Cerebellar cortex (tissue), 1 donor: ENCODE results near the gene BHLHE23.
"Not testable (repeated sequence)": the region's sequence is repeated elsewhere in the genome, so short reads cannot be mapped to it uniquely, and the experiment has no call there.

Experiments
- DNase-seq: peaks from one replicate; pipeline ENCODE4 v3.0.0-alpha.2; 2015; ENCODE audit warnings: low spot score

Gene BHLHE23

DNA sequence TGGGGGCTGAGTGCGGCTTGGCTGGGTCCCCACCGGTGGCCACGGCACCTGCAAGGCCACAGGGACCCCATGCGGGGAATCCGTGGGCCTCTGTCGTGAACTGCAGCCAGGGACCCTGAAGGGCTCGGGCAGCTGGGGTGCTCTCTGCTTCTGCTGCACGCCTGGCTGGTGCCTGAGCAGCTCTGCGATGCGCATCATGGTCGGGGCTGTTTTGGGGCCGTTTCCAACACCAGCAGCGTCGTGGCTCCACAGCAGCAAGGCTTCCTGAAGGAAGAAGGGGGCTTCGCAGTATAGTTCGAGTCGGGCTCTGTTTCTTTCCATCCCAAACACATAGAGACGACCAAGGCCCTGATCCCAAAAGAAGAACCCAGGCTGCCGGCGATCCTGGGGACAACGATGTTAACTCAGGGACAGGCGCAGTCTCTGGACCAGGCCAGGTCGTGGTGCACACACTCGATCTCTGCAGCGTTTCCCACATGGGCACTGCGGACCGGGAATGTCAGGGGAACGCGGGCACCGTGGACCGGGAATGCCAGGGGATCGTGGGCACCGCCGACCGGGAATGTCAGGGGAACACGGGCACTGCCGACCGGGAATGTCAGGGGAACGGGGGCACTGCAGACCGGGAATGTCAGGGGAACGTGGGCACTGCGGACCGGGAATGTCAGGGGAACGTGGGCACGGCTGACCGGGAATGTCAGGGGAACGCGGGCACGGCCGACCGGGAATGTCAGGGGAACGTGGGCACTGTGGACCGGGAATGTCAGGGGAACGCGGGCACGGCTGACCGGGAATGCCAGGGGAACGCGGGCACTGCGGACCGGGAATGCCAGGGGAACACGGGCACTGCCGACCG lies 36.8 kb upstream of the BHLHE23 start:
- DNase-seq: no peak

DNA sequence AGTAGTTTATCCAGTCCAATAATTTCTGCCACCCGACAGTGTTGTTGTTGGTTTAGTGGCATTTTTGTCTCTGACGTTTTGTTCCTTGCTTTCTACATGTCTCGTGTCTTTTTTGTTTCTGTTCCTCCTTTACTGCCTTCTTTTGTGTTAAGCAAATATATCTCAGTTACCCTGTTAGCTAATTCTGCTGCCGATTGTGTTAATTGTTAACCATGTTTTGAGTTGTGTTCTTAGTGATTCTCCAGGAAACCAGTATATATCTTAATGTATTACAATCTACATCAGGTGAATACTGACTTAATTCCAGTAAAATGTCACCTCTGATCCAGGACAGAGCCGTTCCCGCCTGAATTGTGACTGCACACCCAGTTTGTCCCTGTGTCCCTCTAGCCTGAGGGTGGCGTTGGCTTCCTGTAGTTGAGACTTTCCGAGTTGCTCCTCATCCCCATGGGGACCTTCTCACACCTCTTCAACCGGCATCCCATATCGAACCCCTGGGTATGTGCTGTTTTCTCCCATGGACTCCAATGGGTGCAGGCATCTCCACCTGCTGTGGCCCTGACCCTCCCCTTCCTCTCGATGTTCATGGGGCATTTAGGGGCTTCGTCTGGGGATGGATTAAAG lies 35.8 kb upstream of the BHLHE23 start:
- no peak for DNase-seq

DNA sequence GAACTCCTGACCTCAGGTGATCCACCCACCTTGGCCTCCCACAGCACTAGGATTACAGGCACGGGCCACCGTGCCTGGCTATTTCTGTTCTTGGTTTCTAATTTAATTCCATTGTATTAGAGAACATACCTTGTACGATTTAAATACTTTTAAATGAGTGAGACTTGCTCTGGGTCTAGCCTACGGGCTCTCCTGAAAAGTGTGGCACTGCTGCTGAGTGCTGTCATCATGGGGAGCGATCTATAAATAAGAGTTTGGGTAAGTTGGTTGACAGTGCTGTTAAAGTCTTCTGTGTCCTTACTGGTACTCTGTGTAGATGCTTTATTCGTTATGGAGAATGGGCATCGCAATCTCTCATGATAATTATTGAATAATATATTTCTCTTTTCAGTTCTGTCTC lies 35.0 kb upstream of the BHLHE23 start:
- DNase-seq: no peak

DNA sequence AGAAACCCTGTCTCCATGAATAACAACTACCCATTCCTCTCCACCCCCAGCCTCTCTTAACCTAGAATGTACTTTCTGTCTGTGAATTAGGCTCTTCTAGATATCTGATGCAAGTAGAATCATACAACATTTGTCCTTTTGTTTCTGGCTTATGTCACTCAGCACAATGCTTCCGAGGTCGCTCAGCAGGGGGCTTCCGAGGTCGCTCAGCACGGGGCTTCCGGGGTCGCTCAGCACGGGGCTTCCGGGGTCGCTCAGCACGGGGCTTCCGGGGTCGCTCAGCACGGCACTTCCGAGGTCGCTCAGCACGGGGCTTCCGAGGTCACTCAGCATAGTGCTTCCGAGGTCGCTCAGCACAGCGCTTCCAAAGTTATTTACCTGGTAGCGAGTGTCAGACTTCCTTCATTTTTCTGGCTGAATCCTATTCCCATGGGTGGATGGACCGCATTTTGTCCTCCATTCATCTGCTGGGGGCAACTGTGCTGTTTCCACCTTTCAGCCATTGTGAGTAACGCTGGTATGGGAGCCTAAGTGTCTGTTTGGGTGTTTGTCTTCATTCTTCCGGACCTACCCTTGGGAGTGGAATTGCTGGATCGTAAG lies 31.0 kb upstream of the BHLHE23 start:
- no peak for DNase-seq

DNA sequence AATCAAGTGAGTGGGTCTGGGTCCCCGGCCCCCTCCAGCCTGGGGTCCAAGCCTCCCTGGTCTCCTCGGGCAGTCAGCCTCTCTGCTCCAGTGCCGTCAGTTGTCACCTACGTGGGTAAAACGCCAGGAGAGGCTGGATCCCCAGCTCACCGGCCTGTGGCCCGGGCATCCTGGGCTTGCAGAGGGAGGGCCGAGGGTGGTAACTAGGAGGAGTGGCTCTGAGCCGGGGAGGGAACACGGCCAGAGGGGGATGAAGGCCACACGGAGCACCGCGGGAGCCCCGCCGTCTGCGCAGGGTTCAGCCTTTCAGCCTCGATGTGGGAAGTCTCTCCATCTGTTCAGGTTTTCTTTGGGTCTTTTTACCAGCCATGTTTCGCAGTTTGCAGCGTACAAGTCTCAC lies 29.5 kb upstream of the BHLHE23 start:
- DNase-seq: peak; percentile 79

DNA sequence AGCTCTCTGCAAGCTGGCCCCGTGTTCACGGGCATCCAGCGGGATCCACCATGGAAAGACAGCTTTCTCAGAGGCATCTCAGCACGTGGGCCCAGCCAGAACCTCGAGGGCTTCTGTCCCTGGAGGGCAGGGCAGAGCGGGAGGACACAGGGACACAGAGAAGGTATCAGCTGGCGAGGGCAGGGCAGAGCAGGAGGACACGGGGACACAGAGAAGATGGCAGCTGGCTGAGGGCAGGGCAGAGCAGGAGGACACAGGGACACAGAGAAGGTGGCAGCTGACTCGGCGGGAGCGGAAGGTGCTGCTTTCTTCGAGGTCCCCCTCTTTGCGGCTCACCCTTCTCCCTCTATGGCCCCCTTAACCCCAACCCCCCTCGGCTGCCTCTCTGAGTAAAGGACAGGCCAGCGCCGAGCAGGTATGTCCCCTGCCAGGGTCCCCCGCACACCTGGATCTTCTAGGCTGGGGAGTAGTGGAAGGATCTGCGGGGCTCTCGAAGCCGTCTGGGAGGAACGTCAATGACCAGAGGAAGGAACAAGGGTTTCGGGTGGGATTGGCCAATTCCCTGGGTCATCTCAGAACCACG lies 28.9 kb upstream of the BHLHE23 start:
- no peak for DNase-seq

DNA sequence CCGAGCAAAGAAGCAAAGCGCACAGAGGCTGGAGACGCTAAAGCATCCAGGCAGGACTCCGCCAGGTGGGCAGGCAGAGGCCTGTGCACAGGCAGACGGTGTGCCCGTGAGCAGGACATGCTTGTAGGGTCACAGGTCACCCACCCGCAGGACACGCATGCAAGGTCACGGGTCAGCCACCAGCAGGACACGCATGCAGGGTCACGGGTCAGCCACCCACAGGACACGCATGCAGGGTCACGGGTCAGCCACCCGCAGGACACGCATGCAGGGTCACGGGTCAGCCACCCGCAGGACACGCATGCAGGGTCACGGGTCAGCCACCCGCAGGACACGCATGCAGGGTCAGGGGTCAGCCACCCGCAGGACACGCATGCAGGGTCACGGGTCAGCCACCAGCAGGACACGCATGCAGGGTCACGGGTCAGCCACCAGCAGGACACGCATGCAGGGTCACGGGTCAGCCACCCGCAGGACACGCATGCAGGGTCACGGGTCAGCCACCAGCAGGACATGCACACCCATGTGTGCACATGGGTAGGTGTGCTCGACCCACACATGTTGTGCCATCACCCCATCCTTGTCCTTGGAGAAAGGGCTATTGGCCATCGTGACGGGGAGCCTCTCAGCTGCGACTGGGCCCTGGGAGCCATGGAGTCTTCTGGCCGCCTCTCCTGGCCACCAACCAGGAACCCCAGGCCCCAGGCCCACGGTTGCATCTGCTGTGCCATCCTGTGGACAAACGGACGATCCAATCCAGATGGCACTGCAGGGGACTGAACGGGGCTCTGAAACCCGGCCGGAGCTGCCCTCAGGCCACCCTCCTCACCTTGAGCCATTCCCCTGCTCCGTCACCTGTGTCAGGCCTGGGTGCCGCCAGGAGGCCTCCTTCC lies 28.2 kb upstream of the BHLHE23 start:
- not testable (repeated sequence) for DNase-seq

DNA sequence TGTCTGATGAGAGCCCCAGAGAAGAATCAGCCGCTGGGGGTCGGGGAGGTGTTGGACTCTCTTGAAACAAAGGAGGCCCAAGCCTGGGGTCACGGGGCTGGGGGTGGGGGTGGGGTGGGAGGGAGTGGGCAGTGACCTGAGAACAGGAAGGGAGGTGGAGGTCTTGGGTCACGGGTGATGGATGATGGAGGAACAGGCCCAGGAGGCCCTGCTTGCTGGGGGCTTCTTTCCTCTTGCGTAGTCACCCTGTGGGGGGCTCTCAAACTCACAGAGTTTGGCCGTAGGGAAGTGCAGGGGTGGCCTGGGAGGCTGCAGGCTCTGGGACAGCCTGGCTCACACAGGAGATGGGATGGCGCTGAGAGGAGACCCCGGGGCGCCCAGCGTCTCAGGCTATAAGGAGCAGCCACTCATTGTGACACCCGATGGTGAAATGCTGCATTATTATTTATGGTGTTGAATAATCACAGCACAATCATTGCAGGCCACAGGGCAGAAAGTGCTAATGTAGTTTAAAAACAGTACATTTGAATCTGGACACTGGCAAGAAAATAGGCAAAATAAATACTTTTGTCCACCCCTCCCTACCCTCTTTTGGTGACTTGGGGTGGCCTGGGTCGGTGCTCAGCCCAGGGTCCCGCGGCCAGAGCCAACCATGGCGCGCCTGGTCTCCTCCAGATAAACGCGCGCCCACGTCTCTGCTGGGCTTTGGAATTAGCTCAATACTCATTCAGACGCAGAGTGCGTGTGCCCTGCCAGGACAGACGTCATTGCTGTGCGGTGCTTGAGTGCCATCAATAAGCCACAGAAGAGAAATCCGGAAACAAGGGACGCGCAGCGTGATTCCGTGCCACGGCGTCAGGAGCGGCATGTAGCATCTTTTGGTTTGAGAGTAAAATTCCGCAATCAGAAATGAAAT lies 27.3 kb upstream of the BHLHE23 start:
- DNase-seq: no peak

DNA sequence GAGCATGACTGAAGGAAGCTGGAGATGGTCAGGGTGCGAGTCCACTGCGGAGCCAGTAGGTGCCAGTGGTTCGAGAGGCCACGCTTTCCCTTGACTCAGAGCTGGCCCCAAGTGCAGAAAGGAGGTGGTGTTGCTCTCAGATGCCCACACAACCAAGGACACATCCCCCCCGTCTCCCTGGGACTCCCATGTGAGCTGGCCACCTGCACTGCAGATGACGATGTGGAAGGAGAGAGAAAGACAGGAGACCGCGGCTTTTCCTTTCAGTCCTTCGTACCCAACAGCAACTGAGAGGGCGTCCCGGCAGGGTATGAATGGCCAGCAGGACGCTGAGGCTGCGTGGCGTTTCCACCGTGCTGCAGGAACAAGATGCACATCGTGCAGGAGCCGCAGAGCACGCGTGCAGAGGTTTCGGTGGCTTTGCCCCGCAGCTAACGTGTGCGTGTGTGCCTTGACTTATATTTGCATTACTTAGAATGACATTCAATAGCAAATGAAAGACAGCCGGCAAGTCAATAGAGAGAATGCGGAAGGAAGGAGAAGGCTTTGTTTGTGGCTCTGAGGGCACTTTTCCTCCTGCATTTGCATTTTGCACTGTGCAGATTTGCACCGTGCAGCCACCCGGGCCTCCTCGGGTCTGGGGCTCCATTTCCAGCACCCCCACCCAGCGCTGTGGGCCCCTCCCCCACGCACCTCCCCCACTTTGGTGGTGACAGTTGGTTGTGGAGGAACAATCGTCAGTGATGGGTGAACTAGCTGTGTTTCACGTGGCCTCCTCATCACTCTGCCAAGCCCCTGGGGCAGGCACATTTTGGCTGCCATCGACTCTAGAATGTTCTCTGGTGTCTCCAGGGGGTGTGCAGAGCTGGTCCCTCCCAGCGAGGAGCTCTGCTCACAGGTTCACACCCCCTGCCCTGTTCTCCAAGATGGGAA lies 26.4 kb upstream of the BHLHE23 start:
- DNase-seq: no peak

DNA sequence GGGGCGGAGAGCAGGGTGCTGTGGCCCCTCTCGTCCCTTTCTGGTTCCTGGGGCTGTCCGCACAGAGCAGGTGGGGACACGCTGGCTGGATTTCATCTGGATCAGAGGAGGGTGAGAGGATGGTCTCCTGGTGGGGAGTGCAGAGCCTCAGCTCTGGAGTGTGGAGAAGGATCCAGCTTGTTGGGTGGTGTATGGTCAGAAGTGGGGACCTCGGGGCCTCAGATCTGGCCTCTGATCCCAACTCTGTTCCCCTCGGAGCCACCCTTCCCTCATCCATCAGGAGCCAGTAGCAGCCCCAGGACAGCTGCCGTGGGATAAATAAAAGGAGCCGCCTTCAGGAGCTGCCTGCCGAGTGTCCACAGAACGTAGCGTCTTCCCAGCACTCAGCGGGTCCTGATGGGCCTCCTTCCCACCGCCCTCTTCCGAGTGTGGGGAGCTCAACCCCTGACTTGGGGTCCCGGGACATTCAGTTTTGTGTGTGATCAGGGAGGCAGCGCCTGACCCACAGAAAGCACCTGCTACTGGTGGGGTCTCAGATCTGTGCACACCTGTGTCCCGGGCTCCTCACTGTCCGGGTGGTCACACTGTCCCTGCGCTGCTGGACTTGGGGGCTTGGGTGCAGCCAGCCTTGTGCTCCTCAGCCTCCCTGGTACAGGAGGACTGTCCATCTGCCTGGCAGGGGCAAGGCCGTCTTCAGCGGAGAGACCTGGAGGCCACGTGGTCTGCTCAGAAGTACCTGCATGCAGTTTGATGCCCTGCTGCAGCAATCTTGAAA lies 25.4 kb upstream of the BHLHE23 start:
- DNase-seq: no peak

DNA sequence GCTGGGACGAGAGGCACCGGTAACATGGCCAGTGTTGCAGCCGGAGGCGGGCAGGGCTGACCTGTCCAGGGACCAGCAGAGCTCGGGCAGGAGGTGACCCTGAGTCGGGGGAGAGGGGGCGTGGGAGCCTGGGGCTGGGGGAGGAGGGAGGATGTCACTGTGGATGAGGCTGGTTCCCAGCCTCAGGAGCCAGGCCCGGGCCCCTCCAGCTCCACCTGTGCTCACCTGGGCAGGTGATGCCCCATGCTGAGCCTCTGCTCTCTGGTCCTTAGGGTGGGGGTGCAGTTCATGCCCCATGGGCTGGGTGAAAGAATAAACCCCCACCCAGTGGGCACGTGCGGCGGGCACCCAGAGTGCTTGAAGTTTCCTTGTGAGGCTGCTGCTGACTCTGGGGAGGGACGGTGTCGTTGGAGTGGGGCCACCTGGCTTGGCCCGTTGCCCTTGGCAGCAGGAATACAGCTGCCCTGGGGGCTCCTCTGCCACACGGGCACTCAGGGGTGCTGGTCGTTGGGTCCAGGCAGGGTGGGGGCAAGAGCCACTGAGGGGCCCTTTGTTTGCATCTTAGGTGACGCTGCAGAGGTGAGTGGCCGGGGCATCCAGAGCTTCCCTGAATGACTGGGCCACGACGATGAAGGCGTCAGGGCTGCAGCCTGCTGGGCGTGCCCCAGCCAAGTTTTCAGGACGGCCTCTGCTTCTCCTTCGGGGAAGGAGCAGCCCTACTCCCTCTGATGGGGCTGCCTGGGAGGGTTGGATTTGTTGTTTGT lies 24.7 kb upstream of the BHLHE23 start:
- no peak for DNase-seq

DNA sequence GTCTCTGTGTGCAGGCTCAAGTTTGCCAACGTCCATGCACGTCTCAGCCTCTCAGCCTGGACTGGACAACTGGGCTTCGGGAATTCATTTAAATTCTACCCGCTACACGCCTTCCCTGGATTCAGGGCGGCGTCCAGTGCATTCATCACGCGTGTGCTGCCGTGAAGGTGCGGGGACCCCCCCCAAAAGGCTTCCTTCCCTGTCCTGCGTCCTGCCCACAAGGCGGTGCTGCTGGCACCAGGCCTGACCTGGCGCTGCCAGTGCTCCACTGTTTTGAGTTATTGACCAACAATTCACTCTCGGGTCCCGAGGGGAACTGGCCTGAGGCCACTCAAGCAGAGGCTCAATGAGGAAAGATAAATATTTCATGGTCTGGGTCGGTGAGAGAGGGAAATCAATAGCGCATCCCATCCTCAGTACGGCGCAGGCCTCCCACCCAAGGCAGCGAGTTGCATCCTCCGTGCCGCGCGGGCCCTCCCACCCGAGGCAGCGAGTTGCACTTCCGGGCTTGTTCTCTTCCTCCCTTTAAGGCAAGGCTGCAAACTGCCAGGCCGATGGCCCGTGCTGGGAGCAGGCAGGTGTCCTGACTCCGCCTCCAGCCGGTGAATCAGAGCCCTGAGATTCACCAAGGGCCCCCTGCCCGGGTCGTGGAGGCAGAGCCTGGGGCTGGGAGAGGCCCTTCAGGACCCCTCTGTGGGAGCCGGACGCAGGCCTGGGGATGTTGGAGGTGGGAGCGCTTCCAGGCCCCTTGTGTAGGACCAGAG lies 22.8 kb upstream of the BHLHE23 start:
- DNase-seq: no peak

DNA sequence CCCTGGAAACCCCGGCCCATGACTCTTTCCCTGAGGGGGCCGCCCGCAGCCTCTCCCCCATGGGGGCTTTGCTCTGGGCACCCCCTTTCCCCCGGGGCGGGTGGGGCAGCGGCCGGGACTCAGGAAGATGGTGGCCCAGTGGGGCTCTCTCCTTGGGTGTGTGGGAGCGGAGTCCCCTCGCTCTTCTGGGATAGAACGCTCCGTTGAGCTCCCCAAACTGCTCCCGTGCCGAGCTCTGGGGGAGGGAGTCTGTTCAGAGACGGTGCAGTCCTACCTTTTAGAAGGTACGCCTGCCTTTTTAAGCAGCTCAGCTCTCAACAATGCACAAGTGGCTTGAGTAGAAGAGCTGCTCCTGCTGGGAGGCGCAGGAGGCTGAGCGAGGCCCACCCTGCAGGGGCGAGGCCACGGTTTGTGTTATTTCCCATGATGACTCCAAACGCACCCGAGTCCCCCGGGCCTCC lies 21.7 kb upstream of the BHLHE23 start:
- no peak for DNase-seq

DNA sequence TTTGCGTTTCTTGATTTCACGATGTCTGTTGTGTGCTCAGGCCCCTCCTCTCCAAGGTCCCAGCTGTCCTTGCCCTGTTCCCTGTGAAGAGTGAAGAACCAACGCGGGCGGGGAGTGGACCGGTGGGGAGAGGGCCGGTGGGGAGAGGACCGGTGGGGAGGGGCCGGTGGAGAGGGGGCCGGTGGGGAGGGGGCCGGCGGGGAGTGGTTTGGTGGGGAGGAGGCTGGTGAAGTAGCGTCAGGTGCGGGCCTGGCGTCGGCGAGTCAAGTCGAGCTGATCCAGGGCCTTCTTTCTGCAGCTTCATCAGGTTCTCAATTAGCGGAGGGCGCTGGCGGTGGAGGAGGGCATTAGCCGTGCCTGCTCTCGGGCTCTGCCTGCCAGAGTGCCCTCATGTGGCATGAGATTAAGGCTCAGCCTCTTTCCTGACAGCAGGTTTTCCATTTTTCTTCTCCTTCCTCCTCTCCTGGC lies 21.2 kb upstream of the BHLHE23 start:
- peak; percentile 29 for DNase-seq

DNA sequence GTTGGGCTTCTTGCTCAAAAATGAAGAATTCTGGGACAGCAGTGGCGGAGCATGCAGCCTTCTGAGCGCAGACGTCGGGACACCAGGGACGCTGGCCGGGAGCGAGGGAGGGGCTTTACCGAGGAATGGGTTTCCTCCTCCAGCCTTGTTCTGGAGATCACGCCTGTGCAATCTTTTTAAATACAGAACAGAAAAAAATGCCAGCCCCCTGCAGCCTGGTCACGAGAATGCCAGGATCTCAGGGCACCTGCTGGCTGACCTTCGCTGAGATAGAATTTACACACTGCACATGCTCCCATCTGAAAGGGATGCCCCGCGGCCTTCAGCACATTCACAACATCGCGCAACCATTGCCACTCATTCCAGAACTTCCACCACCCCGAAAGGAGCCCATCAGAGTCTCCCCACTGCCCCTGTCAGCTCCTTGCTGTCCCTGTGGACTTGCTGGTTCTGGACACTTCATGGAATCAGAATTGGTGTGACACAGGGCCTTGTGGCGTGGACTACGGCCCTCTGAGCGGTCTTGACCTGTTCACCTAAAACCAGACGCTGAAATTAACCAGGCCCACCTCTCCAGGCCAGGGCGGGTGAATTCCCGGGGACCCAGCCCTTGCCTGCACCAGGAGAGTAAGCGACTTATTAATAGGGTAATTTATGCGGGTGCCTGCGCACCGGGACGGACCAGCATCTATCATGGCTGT lies 20.6 kb upstream of the BHLHE23 start:
- DNase-seq: no peak

DNA sequence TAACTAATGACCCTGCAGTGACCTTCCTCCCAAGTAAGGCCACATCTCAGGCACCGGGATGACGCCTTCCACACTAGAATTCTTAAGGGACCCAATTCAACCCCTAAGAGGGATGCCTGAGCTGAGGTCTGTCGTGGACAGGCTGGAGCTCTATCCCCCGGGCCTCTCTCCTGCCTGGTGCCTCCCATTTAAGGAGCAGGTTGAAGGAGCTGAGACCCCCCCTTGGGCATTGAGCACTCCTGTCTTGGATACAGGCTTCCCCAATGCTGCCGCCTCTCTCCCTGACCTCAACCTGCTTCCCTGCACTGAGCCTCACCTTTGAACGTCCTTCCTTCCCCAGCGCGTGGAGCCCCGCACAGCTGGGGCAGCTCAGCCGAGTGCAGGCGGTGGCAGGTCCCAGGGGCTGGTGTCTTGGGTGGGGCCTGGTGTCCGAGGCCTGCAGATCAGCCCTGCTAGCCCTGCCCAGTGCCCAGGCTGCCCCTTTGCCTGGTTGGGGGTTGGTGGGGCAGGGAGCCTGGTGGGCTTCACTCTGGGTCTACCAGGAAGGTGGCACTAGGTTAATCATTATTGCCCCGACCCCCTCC lies 19.9 kb upstream of the BHLHE23 start:
- no peak for DNase-seq
